LoVo (cell line): Measurements from ENCODE around the gene CPM.
"Not testable (repeated sequence)": the region's sequence is repeated elsewhere in the genome, so short reads cannot be mapped to it uniquely, and the experiment has no call there.

ENCODE experiments used
- DNase-seq: peaks from one replicate; pipeline ENCODE4 v3.0.0-alpha.2; 2016; ENCODE audit warnings: low spot score

CPM gene

DNA sequence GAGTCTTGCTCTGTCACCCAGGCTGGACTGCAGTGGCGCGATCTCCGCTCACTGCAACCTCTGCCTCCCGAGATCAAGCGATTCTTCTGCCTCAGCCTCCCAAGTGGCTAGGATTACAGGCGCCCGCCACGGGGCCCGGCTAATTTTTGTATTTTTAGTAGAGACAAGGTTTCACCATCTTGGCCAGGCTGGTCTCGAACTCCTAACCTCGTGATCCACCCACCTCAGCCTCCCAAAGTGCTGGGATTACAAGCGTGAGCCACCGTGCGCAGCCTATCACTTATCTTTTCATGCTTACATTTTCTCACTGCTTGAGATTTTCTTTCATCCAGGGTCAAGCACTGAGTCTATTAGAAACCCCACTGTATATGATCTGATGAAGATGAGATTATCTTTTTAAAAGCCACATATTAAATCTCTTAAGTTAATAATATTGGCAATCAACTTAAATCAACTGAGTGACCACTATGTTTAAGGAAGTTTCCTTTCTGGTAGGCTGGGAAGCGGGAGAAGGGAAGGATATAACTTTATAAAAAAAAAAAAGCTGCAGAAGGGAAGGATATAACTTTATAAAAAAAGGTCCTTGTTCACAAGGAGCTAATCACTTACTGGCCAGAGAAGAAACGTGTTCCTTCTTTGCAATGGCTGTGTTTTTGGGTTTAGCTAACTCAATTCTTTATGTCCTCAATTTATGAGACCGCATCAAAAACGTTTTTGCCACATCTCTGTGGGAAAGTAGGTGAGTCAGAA lies 126.3 kb downstream of the CPM start:
- DNase-seq, result no peak

GRCh38 chr12:68805592-68806120 lies 127.3 kb downstream of the CPM start:
- DNase-seq, result no peak

- DNase-seq, result no peak
Observed at GRCh38 chr12:68804657-68805591, 128.0 kb downstream of the CPM start.

DNA sequence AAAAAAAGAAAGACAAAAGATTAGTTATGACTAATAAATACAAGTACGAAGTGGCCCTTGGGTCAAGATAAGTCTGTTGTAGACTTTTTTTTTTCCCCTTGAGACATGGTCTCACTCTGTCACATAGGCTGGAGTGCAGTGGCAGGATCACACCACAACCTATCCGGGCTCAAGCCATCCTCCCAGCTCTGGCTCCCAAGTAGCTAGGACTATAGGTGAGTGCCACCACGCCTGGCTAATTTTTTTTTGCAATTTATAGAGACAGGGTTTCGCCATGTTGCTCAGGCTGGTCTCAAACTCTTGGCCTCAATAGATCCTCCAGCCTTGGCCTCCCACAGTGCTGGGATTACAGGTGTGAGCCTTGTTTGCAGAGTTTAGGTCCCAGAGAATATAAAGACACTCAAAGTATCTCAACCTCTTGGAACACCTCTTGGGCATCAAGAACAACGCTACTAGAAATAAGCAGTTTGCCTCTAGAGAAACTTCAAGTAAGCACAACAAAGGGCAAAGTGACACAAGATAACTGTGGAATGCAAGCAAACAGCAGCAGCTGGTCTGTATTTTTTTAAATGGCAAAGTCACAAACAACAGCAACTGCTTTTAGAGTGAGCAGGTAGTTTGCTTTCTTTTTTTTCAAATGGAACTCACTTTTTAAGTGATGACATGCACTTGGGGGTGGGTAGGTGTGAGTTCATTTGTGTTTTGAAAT lies 128.9 kb downstream of the CPM start:
- no peak for DNase-seq

- not testable (repeated sequence) for DNase-seq
Observed at GRCh38 chr12:68802911-68803651, 129.9 kb downstream of the CPM start.

DNA sequence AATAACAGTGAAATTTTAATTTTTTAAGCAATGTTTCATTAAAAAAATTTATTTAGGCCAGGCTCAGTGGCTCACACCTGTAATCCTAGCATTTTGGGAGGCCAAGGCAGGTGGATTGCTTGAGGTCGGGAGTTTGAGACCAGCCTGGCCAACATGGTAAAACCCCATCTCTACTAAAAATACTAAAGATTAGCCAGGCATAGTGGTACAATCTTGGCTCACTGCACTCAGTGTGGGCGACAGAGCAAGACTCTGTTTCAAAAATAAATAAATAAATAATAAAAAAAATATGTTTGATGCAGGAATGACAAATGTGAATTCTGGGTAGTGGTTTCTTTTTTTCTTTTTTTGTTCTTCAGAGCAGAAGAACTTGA lies 130.6 kb downstream of the CPM start:
- not testable (repeated sequence) for DNase-seq
